ENCODE measurements around the gene HPGDS. TPM values are rescaled to one million over a fixed set of nuclear protein-coding genes. Genes with fewer than 3 reads are reported as not detected.

The HPGDS gene
- total and polyA plus RNA-seq, 2 experiments from 2014 or later = 0.30 to 1.6 TPM

- no peak overlapping the region for H3K4me2 ChIP-seq
- H3K79me2 ChIP-seq = no peaks in the 10 kb centered on the region
- no peaks in the 10 kb centered on the region for H3K36me3 ChIP-seq (replicated peaks; ENCODE audit: insufficient read depth, low read depth)
- no peak overlapping the region for H3K4me3 ChIP-seq
- no peak overlapping the region for H2AFZ ChIP-seq
- TF ChIP-seq, protein P1, sequence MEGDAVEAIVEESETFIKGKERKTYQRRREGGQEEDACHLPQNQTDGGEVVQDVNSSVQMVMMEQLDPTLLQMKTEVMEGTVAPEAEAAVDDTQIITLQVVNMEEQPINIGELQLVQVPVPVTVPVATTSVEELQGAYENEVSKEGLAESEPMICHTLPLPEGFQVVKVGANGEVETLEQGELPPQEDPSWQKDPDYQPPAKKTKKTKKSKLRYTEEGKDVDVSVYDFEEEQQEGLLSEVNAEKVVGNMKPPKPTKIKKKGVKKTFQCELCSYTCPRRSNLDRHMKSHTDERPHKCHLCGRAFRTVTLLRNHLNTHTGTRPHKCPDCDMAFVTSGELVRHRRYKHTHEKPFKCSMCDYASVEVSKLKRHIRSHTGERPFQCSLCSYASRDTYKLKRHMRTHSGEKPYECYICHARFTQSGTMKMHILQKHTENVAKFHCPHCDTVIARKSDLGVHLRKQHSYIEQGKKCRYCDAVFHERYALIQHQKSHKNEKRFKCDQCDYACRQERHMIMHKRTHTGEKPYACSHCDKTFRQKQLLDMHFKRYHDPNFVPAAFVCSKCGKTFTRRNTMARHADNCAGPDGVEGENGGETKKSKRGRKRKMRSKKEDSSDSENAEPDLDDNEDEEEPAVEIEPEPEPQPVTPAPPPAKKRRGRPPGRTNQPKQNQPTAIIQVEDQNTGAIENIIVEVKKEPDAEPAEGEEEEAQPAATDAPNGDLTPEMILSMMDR (IDR thresholded peaks at IDR 0.05; ENCODE audit: poor library complexity) = no peak
- TF ChIP-seq EZH2phosphoT487 (IDR thresholded peaks at IDR 0.05; ENCODE audit: low read depth, severe bottlenecking, unreplicated experiment) = no peak
- no peak for TF ChIP-seq EZH2 (IDR thresholded peaks at IDR 0.05; ENCODE audit: borderline replicate concordance)
- no peaks in the 10 kb centered on the region for H3K9me2 ChIP-seq (replicated peaks; ENCODE audit: insufficient read depth)
- WGBS (ENCODE audit: low lambda C conversion rate, missing lambda C conversion rate) = 87% methylated on average over 2 of the region's 2 CpGs
- H4K20me1 ChIP-seq (ENCODE audit: insufficient read depth, poor library complexity, severe bottlenecking) = no peaks in the 10 kb centered on the region
- no peaks in the 10 kb centered on the region for H3K27me3 ChIP-seq
- H3K9me3 ChIP-seq (ENCODE audit: low read depth) = no peaks in the 10 kb centered on the region
- H3K4me1 ChIP-seq (ENCODE audit: insufficient read depth) = no peaks in the 10 kb centered on the region
- no peak for DNase-seq (ENCODE audit: low spot score)
- H3K27ac ChIP-seq = no peak overlapping the region
Measured at GRCh38 chr4:94359221-94359620, 16.6 kb upstream of the HPGDS start.

GRCh38 chr4:94358101-94358500 lies 15.5 kb upstream of the HPGDS start:
- H3K9me2 ChIP-seq (replicated peaks; ENCODE audit: insufficient read depth) = no peaks in the 10 kb centered on the region
- H3K9me3 ChIP-seq (ENCODE audit: low read depth) = no peaks in the 10 kb centered on the region
- no peak overlapping the region for H3K27ac ChIP-seq
- no peaks in the 10 kb centered on the region for H3K4me1 ChIP-seq (ENCODE audit: insufficient read depth)
- H2AFZ ChIP-seq = no peak overlapping the region
- no peak overlapping the region for H3K4me3 ChIP-seq
- no peaks in the 10 kb centered on the region for H3K27me3 ChIP-seq
- no peaks in the 10 kb centered on the region for H3K79me2 ChIP-seq
- DNase-seq (ENCODE audit: low spot score) = no peak
- no peaks in the 10 kb centered on the region for H3K36me3 ChIP-seq (replicated peaks; ENCODE audit: insufficient read depth, low read depth)
- H3K4me2 ChIP-seq = no peak overlapping the region
- TF ChIP-seq EZH2 (IDR thresholded peaks at IDR 0.05; ENCODE audit: borderline replicate concordance) = no peak
- TF ChIP-seq, protein P1 (IDR thresholded peaks at IDR 0.05; ENCODE audit: poor library complexity) = no peak
- no peak for TF ChIP-seq EZH2phosphoT487 (IDR thresholded peaks at IDR 0.05; ENCODE audit: low read depth, severe bottlenecking, unreplicated experiment)
- H4K20me1 ChIP-seq (ENCODE audit: insufficient read depth, poor library complexity, severe bottlenecking) = no peaks in the 10 kb centered on the region

GRCh38 chr4:94357624-94358023 lies 15.0 kb upstream of the HPGDS start:
- Histone ChIP-seq H3K27me3 (no peaks in the 10 kb centered on the region), H3K79me2 (no peaks in the 10 kb centered on the region), H2AFZ (no peak overlapping the region), H3K27ac (no peak overlapping the region), H4K20me1 (ENCODE audit: insufficient read depth, poor library complexity, severe bottlenecking) (no peaks in the 10 kb centered on the region), H3K4me3 (no peak overlapping the region), H3K36me3 (replicated peaks; ENCODE audit: insufficient read depth, low read depth) (no peaks in the 10 kb centered on the region), H3K4me1 (ENCODE audit: insufficient read depth) (no peaks in the 10 kb centered on the region), H3K9me2 (replicated peaks; ENCODE audit: insufficient read depth) (no peaks in the 10 kb centered on the region), H3K9me3 (ENCODE audit: low read depth) (no peaks in the 10 kb centered on the region), H3K4me2 (no peak overlapping the region)
- WGBS (ENCODE audit: low lambda C conversion rate, missing lambda C conversion rate) = 89% methylated on average over 2 of the region's 2 CpGs
- TF ChIP-seq, protein P1 (IDR thresholded peaks at IDR 0.05; ENCODE audit: poor library complexity) = no peak
- TF ChIP-seq EZH2 (IDR thresholded peaks at IDR 0.05; ENCODE audit: borderline replicate concordance) (no peak), EZH2phosphoT487 (IDR thresholded peaks at IDR 0.05; ENCODE audit: low read depth, severe bottlenecking, unreplicated experiment) (no peak)
- DNase-seq (ENCODE audit: low spot score) = no peak

GRCh38 chr4:94356444-94356843 lies 13.8 kb upstream of the HPGDS start:
- 79% methylated on average over 2 of the region's 2 CpGs for WGBS (ENCODE audit: low lambda C conversion rate, missing lambda C conversion rate)
- Histone ChIP-seq H3K27me3 (no peaks in the 10 kb centered on the region), H3K9me2 (replicated peaks; ENCODE audit: insufficient read depth) (no peaks in the 10 kb centered on the region), H3K9me3 (ENCODE audit: low read depth) (no peaks in the 10 kb centered on the region), H3K79me2 (no peaks in the 10 kb centered on the region), H3K4me2 (no peak overlapping the region), H3K4me1 (ENCODE audit: insufficient read depth) (no peaks in the 10 kb centered on the region), H3K4me3 (no peak overlapping the region), H2AFZ (no peak overlapping the region), H4K20me1 (ENCODE audit: insufficient read depth, poor library complexity, severe bottlenecking) (no peaks in the 10 kb centered on the region), H3K27ac (no peak overlapping the region), H3K36me3 (replicated peaks; ENCODE audit: insufficient read depth, low read depth) (no peaks in the 10 kb centered on the region)
- TF ChIP-seq, protein P1 (IDR thresholded peaks at IDR 0.05; ENCODE audit: poor library complexity) = no peak
- no peak for TF ChIP-seq EZH2 (IDR thresholded peaks at IDR 0.05; ENCODE audit: borderline replicate concordance)
- TF ChIP-seq EZH2phosphoT487 (IDR thresholded peaks at IDR 0.05; ENCODE audit: low read depth, severe bottlenecking, unreplicated experiment) = no peak
- DNase-seq (ENCODE audit: low spot score) = no peak
